ENCODE data around the gene ZNF768.

The ZNF768 gene

GRCh38 chr16:30533748-30534367, 7.5 kb upstream of the ZNF768 start:
- DNase-seq (ENCODE audit: low spot score) = no peak
- no peak for TF ChIP-seq CTCF (IDR thresholded peaks at IDR 0.05; ENCODE audit: extremely low read depth, missing control alignments)

GRCh38 chr16:30533146-30533522, 6.8 kb upstream of the ZNF768 start:
- no peak for DNase-seq (ENCODE audit: low spot score)
- no peak for TF ChIP-seq CTCF (IDR thresholded peaks at IDR 0.05; ENCODE audit: extremely low read depth, missing control alignments)

GRCh38 chr16:30532285-30533145, 6.1 kb upstream of the ZNF768 start:
- DNase-seq (ENCODE audit: low spot score) = no peak
- no peak for TF ChIP-seq CTCF (IDR thresholded peaks at IDR 0.05; ENCODE audit: extremely low read depth, missing control alignments)

GRCh38 chr16:30530163-30531037, 4.0 kb upstream of the ZNF768 start:
- no peak for TF ChIP-seq CTCF (IDR thresholded peaks at IDR 0.05; ENCODE audit: extremely low read depth, missing control alignments)
- DNase-seq (ENCODE audit: low spot score) = no peak

GRCh38 chr16:30528799-30529457, 2.6 kb upstream of the ZNF768 start:
- no peak for DNase-seq (ENCODE audit: low spot score)
- no peak for TF ChIP-seq CTCF (IDR thresholded peaks at IDR 0.05; ENCODE audit: extremely low read depth, missing control alignments)

- DNase-seq (ENCODE audit: low spot score) = peak; percentile 80
- TF ChIP-seq CTCF (IDR thresholded peaks at IDR 0.05; ENCODE audit: extremely low read depth, missing control alignments) = no peak
Measured at GRCh38 chr16:30527635-30528178, 1.3 kb upstream of the ZNF768 start.
